HepG2 (cell line): ENCODE data around the gene ZNF585A. TPM values are rescaled to one million over a fixed set of nuclear protein-coding genes. Genes with fewer than 3 reads are reported as not detected.
A peak's percentile ranks its signal among the peaks of the same experiment; 100 is the strongest.

Experiments
- ATAC-seq: fragments of 200-7000 bp; cut with Tn5 transposase; 3 replicates; pipeline ENCODE4 v1.9.1; 2020; ENCODE audit warnings: mild to moderate bottlenecking, moderate library complexity
- BruUV-seq: library from RNA; stranded (reverse); fragments of 400-500 nt; replicated peaks from 2 replicates; lab custom pipeline; 2021; lab: Mats Ljungman, UMichigan
- CTCF ChIA-PET: fragments of 300-600 bp; formaldehyde crosslinking; extraction: SDS; loops from one replicate; lab custom pipeline; 2021; ENCODE audit warnings: low total read pairs, inconsistent platforms, low intra/inter-chr PET ratio; lab: Yijun Ruan, JAX
- POLR2A ChIA-PET: fragments of 350-600 bp; sonication (Branson Sonifier 250); formaldehyde crosslinking; loops from one replicate; lab custom pipeline; 2020; ENCODE audit warnings: antibody characterized with exemption, inconsistent platforms; lab: Yijun Ruan, JAX
- DNase-seq: peaks from one replicate; pipeline ENCODE4 v3.0.0-alpha.2; 2015; ENCODE audit warnings: low spot score
- FAIRE-seq: peaks from 3 replicates; lab custom pipeline; 2011; peaks lifted over from hg19 to GRCh38; lab: Jason Lieb, UNC
- H2AFZ ChIP-seq: one replicate; pipeline ENCODE4 v1.6.1; 2011; ENCODE audit warnings: low read length, inconsistent platforms
- H3K27ac ChIP-seq: fragments of 300-600 bp; 3 replicates; pipeline ENCODE4 v1.8.0; 2011; ENCODE audit warnings: mixed run types, mild to moderate bottlenecking, mixed read lengths, low read length, inconsistent platforms; ENCODE audit not compliant: insufficient read depth; ENCODE audit errors: extremely low read length
- H3K27me3 ChIP-seq, 2 experiments: fragments of 200-600 bp in 1 of 2; 2 replicates in 1 of 2; 3 replicates in 1 of 2; pipeline versions ENCODE4 v1.6.0 to v1.8.0; 2011; ENCODE audit warnings: low read length in 2 of 2, mild to moderate bottlenecking in 2 of 2, moderate library complexity in 2 of 2, inconsistent platforms in 1 of 2; ENCODE audit not compliant: insufficient read depth in 2 of 2, control insufficient read depth in 1 of 2
- H3K36me3 ChIP-seq, 2 experiments: fragments of 200-600 bp in 1 of 2; replicated peaks in 1 of 2; 2 replicates in 1 of 2; 3 replicates in 1 of 2; pipeline versions ENCODE4 v1.5.1 to v1.8.0; 2011; ENCODE audit warnings: low read length in 2 of 2, inconsistent platforms in 1 of 2; ENCODE audit not compliant: insufficient read depth in 2 of 2, control insufficient read depth in 1 of 2
- H3K4me1 ChIP-seq: 2 replicates; pipeline ENCODE4 v1.5.1; 2012; ENCODE audit warnings: low read length, inconsistent platforms; ENCODE audit not compliant: insufficient read depth
- H3K4me2 ChIP-seq: 2 replicates; pipeline ENCODE4 v1.6.0; 2011; ENCODE audit warnings: low read depth, low read length, inconsistent platforms
- H3K4me3 ChIP-seq, 3 experiments: fragments of 200-600 bp in 1 of 3; sonication (generic), shearing (Covaris generic) in 1 of 3; replicated peaks in 1 of 3; 2 replicates each; pipeline ENCODE4 v1.5.1; 2011 to 2016; ENCODE audit warnings: low read length in 3 of 3, inconsistent platforms in 2 of 3, low read depth in 2 of 3, mild to moderate bottlenecking in 2 of 3, control low read depth in 1 of 3, mixed read lengths in 1 of 3; ENCODE audit not compliant: insufficient read depth in 1 of 3
- H3K79me2 ChIP-seq: one replicate; pipeline ENCODE4 v1.6.1; 2011; ENCODE audit warnings: low read length, inconsistent platforms; ENCODE audit not compliant: insufficient read depth
- H3K9ac ChIP-seq: 2 replicates; pipeline ENCODE4 v1.6.0; 2011; ENCODE audit warnings: mild to moderate bottlenecking, low read depth, low read length, inconsistent platforms; ENCODE audit not compliant: insufficient read depth
- H3K9me3 ChIP-seq: 2 replicates; pipeline ENCODE4 v1.5.1; 2012; ENCODE audit warnings: mild to moderate bottlenecking, low read length
- H4K20me1 ChIP-seq: 2 replicates; pipeline ENCODE4 v1.6.0; 2011; ENCODE audit warnings: inconsistent platforms, mild to moderate bottlenecking, low read length, moderate library complexity; ENCODE audit not compliant: insufficient read depth
- ATF6 ChIP-seq: sonication (generic); formaldehyde crosslinking; conservative IDR thresholded peaks from 2 replicates; pipeline ENCODE4 v1.4.0; 2020; ENCODE audit warnings: missing genetic modification reagents
- BRF2 ChIP-seq: sonication (generic); formaldehyde crosslinking; IDR thresholded peaks from 2 replicates; pipeline ENCODE4 v1.8.1; 2022; ENCODE audit warnings: mild to moderate bottlenecking, missing genetic modification reagents
- CEBPB ChIP-seq: IDR thresholded peaks from 2 replicates; pipeline ENCODE4 v1.6.1; 2011; ENCODE audit warnings: low read depth, low read length, improper control_type of control experiment, borderline replicate concordance
- FOXA3 ChIP-seq: IDR thresholded peaks from 2 replicates; pipeline ENCODE4 v1.6.1; 2016; ENCODE audit warnings: missing genetic modification reagents, missing compliant biosample characterization
- GZF1 ChIP-seq: sonication (generic); formaldehyde crosslinking; IDR thresholded peaks from 2 replicates; pipeline ENCODE4 v1.5.1; 2020; ENCODE audit warnings: mild to moderate bottlenecking, missing genetic modification reagents
- ISL2 ChIP-seq: sonication (generic); formaldehyde crosslinking; IDR thresholded peaks from 2 replicates; pipeline ENCODE4 v1.5.0; 2020; ENCODE audit warnings: missing genetic modification reagents
- PLRG1 ChIP-seq: fragments of 450-650 bp; conservative IDR thresholded peaks from 2 replicates; pipeline ENCODE4 v1.6.1; 2016
- ZHX1 ChIP-seq: sonication (generic); formaldehyde crosslinking; IDR thresholded peaks from 2 replicates; pipeline ENCODE4 v1.8.1; 2022; ENCODE audit warnings: low read depth, mild to moderate bottlenecking, missing genetic modification reagents
- ZNF235 ChIP-seq: sonication (generic); formaldehyde crosslinking; IDR thresholded peaks from 2 replicates; pipeline ENCODE4 v1.8.1; 2023; ENCODE audit warnings: mild to moderate bottlenecking, missing genetic modification reagents, borderline replicate concordance
- ZNF317 ChIP-seq: sonication (generic); formaldehyde crosslinking; IDR thresholded peaks from 2 replicates; pipeline ENCODE4 v1.5.0; 2020; ENCODE audit warnings: mild to moderate bottlenecking, missing genetic modification reagents
- ZNF550 ChIP-seq: sonication (generic); formaldehyde crosslinking; IDR thresholded peaks from 2 replicates; pipeline ENCODE4 v1.4.0; 2020; ENCODE audit warnings: mild to moderate bottlenecking, missing genetic modification reagents, borderline replicate concordance
- WGBS: methylation state at CpG from one replicate; pipeline ENCODE4 v1.1.6; 2017; ENCODE audit warnings: low lambda C conversion rate; 5-methylcytosine and 5-hydroxymethylcytosine counted together
- in situ Hi-C: cut with HindIII; loops from 2 replicates; pipeline ENCODE4 v1.10.0; 2017; ENCODE audit warnings: low pct_unique_long_range_greater_than_20kb; ENCODE audit not compliant: extremely low pct_ligation_motif_present
- intact Hi-C: fragments of 100-400 bp; cut with micrococcal nuclease; formaldehyde crosslinking; loops from one replicate; pipeline ENCODE4 v1.10.0; 2022; ENCODE audit not compliant: unreplicated experiment
- polyA plus RNA-seq, 8 experiments: library from polyadenylated mRNA; depleted of rRNA in 3 of 8; stranded (reverse) in 7 of 8; unstranded in 1 of 8; fragments of >200 nt; fragmentation: Illumina TruSeq in 4 of 8; extraction: Trizol in 4 of 8; gene quantifications; 2 replicates each; pipeline versions ENCODE4 v1.2.1 to v1.2.3, GENCODE V29; 2011 to 2016; ENCODE audit warnings: low read depth in 4 of 8, missing spikeins in 1 of 8, mixed read lengths in 1 of 8; ENCODE audit not compliant: insufficient read depth in 1 of 8
- total RNA-seq, 5 experiments: library from RNA; depleted of rRNA; stranded (reverse); fragments of >200 nt; fragmentation: Illumina TruSeq; extraction: Trizol; gene quantifications; 2 replicates each; pipeline ENCODE4 v1.2.3, GENCODE V29; 2016; ENCODE audit warnings: low read depth in 1 of 5

Gene ZNF585A
- total and polyA plus RNA-seq, 2 of the 13 experiments (the other 11 are each of a cell fraction or from before 2014, with no cell fraction given): 7.1 to 8.5 TPM

GRCh38 chr19:37098570-37098969 lies 73.9 kb downstream of the ZNF585A start:
- Histone ChIP-seq H3K27ac (no peak overlapping the region), H3K4me1 (no peaks in the 10 kb centered on the region), H3K9ac (no peak overlapping the region), H2AFZ (no peak overlapping the region), H3K9me3 (peaks cover 87% of the 10 kb centered on the region), H3K79me2 (no peaks in the 10 kb centered on the region), H4K20me1 (no peaks in the 10 kb centered on the region), H3K36me3 (peaks cover 3 to 10% of the 10 kb centered on the region in 2 experiments; a peak in 1 of 5 replicates), H3K4me3 (no peak overlapping the region), H3K4me2 (no peak overlapping the region), H3K27me3 (no peaks in the 10 kb centered on the region)
- POLR2A ChIA-PET: no interaction called here
- FAIRE-seq: no peak
- peak; percentile 71 for TF ChIP-seq CEBPB
- no peak for TF ChIP-seq ZNF235 (CRISPR knock-in tag)
- TF ChIP-seq ISL2 (CRISPR knock-in tag): no peak
- no peak for TF ChIP-seq GZF1 (CRISPR knock-in tag)
- TF ChIP-seq FOXA3: no peak
- no peak for TF ChIP-seq ATF6 (CRISPR knock-in tag)
- BruUV-seq: no TSS peak
- ATAC-seq: no peak
- CTCF ChIA-PET: no interaction called here
- intact Hi-C loops: no loop called here
- WGBS: 97% methylated on average over 1 of the region's 1 CpG
- DNase-seq: no peak
- in situ Hi-C loops: no loop called here

GRCh38 chr19:37095859-37096258 lies 76.6 kb downstream of the ZNF585A start:
- Histone ChIP-seq H3K4me3 (no peak overlapping the region), H2AFZ (no peak overlapping the region), H3K36me3 (peaks cover 6 to 21% of the 10 kb centered on the region in 2 experiments; a peak in 4 of 5 replicates), H3K27ac (no peak overlapping the region), H3K4me1 (no peaks in the 10 kb centered on the region), H4K20me1 (no peaks in the 10 kb centered on the region), H3K9me3 (peaks cover 87% of the 10 kb centered on the region), H3K27me3 (no peaks in the 10 kb centered on the region), H3K79me2 (no peaks in the 10 kb centered on the region), H3K9ac (no peak overlapping the region), H3K4me2 (no peak overlapping the region)
- intact Hi-C loops (no loop called here), in situ Hi-C loops (no loop called here)
- ATAC-seq: no peak
- no peak for DNase-seq
- no TSS peak for BruUV-seq
- FAIRE-seq: no peak
- POLR2A ChIA-PET: no interaction called here
- WGBS: 94% methylated on average over 1 of the region's 1 CpG
- CTCF ChIA-PET: no interaction called here
- TF ChIP-seq ZNF550 (CRISPR knock-in tag) (no peak), ZNF317 (CRISPR knock-in tag) (peak; percentile 96), BRF2 (CRISPR knock-in tag) (no peak), ZHX1 (CRISPR knock-in tag) (no peak), PLRG1 (no peak)
